IPS-11a (cell line): ENCODE results near the gene FAM114A1.
"Not testable (repeated sequence)": the region's sequence is repeated elsewhere in the genome, so short reads cannot be mapped to it uniquely, and the experiment has no call there.

Source experiments
- H3K4me3 ChIP-seq: one replicate; pipeline ENCODE4 v1.5.1; 2013; ENCODE audit warnings: low read depth, low read length, control low read depth

The FAM114A1 gene

DNA sequence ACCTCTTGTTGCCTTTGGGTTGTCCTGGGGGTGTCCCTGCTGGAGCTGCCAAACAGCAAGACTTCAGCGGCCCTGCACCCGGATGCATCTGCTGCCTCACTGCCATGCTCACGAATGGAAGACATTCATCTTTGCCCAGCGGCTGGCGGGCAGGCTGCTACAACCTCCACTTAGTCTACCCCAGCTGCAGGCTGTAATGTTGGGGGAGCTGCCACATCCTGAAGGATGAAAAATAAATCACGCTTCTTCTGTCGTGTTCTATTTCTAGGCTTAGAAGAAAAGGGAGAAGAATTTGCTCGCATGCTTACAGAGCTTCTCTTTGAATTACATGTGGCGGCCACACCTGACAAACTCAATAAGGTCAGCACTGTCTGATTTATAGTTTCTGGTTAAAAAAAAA lies 61.4 kb downstream of the FAM114A1 start:
- H3K4me3 ChIP-seq: no peak overlapping the region

- H3K4me3 ChIP-seq: no peak overlapping the region
Observed at GRCh38 chr4:38930204-38930603, 62.6 kb downstream of the FAM114A1 start.

DNA sequence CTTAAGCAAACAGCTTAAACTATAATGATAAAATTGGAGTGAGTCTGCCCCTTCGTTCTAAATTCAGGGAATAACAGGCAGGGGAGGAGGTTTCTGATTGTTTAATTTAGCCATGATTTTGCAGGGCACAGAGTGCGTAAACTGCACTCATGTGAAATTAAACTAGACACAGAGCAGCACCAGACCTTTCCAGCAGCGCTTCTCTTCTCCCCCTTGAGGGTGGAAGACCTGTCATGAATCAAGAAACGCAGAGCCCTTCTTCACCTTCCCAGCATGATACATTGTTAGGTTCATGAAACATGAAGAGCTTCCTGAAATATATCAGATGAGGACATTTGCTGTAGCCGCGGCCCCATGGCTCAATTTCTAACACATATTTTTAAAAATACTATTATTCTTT lies 63.1 kb downstream of the FAM114A1 start:
- H3K4me3 ChIP-seq: no peak overlapping the region

- H3K4me3 ChIP-seq: no peak overlapping the region
Observed at GRCh38 chr4:38931125-38931524, 63.5 kb downstream of the FAM114A1 start.

DNA sequence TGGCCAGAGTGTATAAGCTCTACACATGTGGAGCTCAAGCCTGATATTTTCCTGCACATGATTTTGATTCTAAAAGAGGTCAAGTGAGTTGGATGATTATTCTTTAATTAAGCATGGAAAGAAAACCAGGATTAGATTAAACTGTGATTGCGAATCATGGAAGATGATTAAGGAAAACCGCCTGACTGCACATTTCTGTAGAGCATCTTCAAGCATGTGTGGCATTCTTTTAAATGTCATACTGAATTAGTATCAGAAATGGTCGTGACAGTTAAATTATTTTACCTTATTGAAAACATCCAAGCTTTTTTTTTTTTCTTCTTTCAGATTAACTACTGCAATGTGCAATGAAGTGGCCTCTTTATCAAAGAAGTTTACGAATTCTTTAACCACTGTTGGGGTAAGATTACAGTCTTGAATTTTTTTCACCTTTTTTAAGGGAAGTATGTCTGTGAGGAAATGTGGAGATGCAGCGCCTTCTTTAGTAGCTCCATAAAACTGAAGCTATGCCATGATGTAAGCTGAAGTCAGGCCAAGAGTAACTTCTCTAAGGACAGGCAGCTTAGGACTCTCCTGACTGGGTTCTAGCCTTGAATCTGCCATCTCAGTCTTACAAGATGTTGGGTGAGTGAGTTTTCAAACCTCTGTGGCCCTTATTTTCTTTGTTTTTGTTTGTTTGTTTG lies 67.9 kb downstream of the FAM114A1 start:
- no peak overlapping the region for H3K4me3 ChIP-seq

DNA sequence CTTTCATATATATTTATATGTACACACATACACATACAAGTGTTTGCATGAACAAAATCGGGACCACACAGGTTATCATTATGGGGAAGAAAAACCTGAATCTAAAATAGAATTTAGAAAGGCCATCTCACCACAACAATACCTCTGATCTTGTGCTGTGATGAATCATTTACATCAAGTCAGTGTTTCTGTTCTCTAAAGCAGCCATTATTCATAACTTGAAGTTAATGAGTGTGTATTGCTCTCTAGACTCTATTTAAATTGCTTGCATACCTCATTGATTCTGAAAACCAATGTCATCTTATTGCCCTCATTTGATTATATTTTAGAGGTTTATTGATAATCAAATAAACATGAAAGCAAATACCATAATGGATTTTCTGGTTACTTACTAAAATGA lies 71.6 kb downstream of the FAM114A1 start:
- H3K4me3 ChIP-seq: no peak overlapping the region

- H3K4me3 ChIP-seq: no peak overlapping the region
Observed at GRCh38 chr4:38940476-38940875, 72.9 kb downstream of the FAM114A1 start.

GRCh38 chr4:38941906-38942305 lies 74.3 kb downstream of the FAM114A1 start:
- not testable (repeated sequence) for H3K4me3 ChIP-seq

DNA sequence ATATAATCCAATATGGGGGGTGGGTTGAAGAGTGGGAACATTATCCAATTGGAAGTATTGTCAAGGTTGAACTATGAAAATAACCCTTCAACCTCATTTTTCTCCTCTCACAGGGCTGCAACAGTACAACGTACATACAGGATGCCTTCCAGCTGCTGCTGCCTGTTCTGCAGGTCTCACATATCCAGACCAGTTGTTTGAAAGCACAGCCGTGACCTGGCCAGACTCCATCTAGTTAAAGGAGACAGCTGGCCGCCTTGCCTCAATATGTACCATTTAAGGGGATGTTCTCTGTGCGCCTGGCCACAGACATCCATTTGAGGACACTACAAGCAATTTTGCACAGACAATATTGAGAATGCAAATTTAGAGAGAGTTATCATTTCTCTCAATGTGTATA lies 75.7 kb downstream of the FAM114A1 start:
- H3K4me3 ChIP-seq: no peak overlapping the region

DNA sequence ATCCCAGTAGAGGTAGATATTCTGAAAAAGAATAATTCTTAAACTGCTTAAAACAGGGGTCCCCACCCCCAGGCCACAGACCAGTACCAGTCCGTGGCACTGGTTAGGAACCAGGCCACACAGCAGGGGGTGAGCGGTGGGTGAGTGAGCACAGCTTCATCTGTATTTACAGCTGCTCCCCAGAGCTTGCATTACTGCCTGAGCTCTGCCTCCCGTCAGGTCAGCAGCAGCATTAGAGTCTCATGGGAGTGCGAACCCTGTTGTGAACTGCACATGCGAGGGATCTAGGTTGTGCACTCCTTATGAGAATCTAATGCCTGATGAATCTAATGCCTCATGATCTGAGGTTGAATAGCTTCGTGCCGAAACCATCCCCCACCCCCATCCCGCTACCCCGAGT lies 76.8 kb downstream of the FAM114A1 start:
- H3K4me3 ChIP-seq: no peak overlapping the region

DNA sequence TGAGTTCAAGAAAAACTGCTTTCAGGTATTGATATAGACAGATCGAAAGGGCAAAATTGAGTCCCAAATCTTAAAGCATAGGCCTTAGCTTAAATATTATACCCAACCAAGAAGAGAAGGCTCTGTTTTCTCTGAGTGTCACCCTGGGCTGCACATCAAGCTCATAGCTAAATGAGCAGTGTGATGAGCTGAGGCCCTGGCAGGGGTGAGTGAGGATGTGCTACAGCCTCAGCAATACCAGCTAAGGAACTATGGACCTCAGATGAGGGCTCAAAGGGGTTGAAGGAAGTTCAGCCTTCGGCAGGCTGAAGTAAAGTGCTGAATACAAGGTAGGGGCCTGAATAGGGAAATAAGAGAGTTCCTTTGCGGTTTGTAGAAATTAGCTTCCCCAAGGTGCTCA lies 79.3 kb downstream of the FAM114A1 start:
- no peak overlapping the region for H3K4me3 ChIP-seq

DNA sequence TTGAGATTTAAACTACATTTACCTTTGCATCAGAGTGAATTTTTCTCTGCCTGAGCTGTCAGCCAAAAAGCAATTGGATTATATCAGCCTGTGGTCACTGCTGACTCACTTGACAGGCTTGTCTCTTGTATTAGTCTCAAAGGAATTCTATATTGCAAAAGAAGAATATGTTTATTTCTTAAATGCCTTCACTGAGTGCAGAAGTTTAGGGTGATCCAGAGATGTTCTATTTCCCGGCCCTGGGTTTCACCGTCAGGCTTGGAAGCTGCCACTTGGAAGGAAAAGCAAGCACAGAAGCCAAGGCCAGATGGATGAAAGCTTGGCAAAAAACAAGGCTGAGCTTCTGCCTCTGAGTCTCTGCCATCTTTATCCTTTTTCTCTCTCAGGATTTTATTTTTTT lies 80.9 kb downstream of the FAM114A1 start:
- H3K4me3 ChIP-seq: no peak overlapping the region

DNA sequence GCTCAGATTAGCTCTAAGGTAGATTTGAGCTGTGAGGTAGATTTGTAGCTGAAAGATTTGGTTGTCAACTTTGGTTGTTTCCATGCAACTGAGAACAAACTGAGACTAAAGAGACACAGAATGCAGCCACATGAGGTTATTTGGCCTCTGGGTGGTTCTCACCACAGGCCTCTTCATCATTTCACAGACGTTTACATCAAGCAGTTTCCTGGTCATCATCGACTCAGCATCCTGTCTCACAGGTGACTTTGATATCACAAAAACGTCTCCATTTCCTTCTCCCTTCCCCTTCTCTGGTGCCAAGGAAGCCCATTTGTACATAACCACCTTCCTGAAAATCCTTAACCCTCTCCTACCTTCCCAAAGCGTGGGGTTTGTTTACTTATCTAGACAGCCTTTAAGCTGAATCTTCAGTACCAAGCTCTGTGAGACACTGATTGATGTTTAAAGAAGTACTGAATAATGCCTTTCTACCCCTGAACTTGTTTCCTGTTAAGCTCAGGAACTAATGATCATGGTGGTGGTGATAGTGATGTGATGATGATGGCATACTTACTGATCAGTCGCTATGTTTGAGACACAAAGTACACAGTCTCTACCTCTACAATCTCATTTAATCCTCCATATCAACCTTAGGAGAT lies 81.9 kb downstream of the FAM114A1 start:
- H3K4me3 ChIP-seq: no peak overlapping the region

DNA sequence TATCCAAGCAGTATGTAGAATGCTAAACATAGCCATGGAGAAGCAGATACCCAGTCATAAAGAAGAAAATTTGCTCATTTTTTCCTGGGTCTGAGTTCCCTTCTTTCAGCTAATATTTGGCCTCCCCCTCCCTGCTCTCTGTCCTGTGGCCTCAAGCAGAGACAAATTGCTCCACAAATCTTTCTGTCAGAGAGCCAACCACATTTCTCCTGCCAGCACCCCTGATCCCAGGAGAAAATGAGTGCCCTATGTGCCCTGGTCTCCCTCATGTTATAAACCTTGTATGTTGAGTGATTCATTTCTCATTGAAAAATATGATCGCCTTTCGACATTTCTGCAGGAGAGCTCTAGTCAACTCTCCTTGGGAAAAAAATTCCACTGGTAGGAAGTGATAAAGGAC lies 82.6 kb downstream of the FAM114A1 start:
- H3K4me3 ChIP-seq: no peak overlapping the region

DNA sequence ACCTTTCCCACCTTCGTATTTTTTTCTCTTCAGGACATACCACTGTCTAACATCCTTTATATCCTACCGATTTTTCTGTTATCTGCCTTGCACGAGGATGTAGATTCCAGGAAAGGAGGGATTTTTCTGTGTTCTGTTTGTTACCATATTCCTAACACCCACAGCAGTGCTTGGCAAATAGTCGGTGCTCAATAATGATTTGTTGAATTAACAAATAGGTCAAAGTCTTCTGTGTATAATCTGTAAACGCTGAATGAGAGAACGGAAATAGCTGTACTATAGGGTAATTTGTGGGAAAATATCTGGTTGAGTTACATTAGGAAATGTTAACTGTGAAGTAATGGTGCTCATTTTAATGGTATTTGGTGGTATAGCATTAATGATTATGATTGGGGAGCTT lies 83.1 kb downstream of the FAM114A1 start:
- H3K4me3 ChIP-seq: no peak overlapping the region

DNA sequence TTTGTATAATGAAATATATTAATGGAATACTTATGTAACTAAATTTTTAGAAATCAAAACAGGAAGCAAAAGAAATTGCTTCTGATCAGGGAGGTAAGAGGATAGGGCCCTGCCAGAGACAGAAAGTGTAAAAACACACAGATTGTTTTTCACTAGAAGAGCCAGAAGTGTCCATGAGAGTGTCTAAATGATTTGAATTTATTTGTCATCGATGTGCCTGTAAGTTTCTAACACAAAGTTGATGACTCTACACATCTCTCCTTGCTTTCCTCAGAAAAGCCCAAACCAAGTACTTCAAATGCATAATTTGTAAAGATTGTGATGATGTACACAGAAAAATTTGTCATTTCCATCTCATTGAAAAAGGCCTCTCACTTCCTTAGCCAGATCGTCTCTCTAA lies 84.0 kb downstream of the FAM114A1 start:
- no peak overlapping the region for H3K4me3 ChIP-seq

GRCh38 chr4:38952017-38952416 lies 84.4 kb downstream of the FAM114A1 start:
- H3K4me3 ChIP-seq: no peak overlapping the region

DNA sequence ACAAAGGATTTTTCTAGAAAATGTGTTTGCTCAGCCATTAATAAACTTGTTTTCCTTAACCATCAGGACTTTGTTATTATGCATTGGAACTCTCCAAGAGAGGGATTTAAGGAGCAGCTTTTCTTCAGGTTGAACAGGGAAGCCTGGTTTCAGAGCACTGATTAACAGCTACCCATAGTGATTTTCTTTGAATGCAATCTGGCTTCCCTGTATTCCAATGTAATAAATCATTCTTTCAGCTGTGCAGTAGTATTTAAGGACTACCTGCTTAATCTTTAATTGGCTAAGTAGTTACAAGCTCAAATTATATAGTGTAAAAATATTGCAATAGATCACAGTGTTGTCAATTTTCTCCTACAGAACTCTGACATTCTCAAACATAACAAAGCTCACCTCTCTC lies 87.1 kb downstream of the FAM114A1 start:
- no peak overlapping the region for H3K4me3 ChIP-seq

DNA sequence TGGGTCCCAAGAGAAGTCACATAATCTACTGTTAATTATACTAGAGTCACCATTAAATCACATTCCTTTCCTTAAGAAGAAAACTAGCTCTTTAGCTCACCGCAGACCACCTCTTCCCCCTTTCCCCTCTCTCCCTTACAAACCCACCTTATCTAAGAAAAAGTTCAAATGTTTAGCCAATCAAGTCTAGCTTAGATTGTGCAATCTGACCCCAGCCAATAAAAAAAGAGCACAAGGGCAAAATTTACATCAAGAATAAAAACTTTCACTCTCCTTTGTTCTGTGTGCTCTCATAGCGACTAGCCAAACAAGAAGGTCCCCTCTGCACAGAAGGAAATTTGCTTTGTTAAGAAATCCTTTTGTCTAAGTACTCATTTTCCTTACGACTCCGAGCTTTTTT lies 88.4 kb downstream of the FAM114A1 start:
- no peak overlapping the region for H3K4me3 ChIP-seq

- H3K4me3 ChIP-seq: no peak overlapping the region
Observed at GRCh38 chr4:38957261-38957815, 89.7 kb downstream of the FAM114A1 start.

GRCh38 chr4:38957893-38958292 lies 90.3 kb downstream of the FAM114A1 start:
- H3K4me3 ChIP-seq: no peak overlapping the region

GRCh38 chr4:38958453-38959190 lies 91.0 kb downstream of the FAM114A1 start:
- H3K4me3 ChIP-seq: no peak overlapping the region
